KBM-7 (cell line): ENCODE results near the gene DLG1.
"Not testable (repeated sequence)": the region's sequence is repeated elsewhere in the genome, so short reads cannot be mapped to it uniquely, and the experiment has no call there.

Experiments
- DNase-seq: peaks from one replicate; pipeline ENCODE4 v3.0.0-alpha.2; 2015
- in situ Hi-C: fragments of 300-500 bp; cut with MboI; formaldehyde crosslinking; loops from 2 replicates; pipeline ENCODE4 v1.14.3; 2020; ENCODE audit warnings: low sequenced_read_pairs, low pct_unique_long_range_greater_than_20kb, mixed read lengths

The DLG1 gene

DNA sequence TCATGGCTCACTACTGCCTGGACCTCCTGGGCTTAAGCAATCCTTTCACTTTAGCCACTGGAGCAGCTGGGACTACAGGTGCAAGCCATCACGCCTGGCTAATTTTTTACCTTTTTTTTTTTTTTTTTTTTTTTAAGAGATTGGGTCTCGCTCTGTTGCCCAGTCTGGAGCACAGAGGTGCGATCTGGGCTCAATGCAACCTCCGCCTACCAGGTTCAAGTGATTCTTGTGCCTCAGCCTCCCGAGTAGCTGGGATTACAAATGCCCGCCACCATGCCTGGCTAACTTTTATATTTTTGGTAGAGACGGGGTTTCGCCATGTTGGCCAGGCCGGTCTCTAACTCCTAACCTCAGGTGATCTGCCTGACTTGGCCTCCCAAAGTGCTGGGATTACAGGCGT is 218.1 kb downstream of the DLG1 start:
- DNase-seq = no peak
- in situ Hi-C loops = no loop called here

DNA sequence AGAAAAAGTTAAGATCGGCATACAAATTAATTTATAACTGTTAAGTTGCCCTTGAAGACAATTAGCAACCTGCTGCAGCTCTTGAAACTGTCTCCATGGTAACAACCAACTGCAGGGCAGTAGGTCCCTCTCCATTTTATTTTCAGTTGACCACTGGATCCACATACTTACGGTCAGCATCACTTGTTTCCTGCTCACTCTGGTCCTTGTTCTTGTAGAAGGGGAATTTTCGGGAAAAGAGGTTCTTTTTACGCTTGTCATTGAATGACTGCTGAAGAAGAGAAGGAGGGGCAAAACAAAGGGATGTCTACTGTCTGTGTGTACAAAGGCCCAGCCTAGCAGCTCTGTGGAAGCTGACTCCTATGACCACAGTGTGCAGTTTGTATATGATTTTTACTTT is 222.0 kb downstream of the DLG1 start:
- in situ Hi-C loops = no loop called here
- DNase-seq = no peak

DNA sequence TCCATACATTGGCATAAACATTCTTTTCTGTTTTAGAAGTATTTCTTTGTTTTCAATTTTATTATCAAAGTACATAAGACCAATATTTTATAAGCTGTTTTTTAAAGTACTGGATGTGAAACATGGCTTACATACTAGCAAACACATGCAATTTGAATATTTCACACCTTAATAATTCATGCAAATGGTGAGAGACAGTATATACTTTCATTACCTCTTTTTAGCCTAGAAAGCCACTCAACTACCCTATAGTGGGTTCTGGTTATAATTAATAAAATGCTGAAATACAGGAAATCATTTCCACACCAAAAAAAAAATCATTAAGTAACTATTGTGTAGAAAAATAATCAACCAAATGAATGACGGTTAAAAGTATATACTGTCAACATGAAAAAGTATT is 230.3 kb downstream of the DLG1 start:
- in situ Hi-C loops = no loop called here
- DNase-seq = no peak

DNA sequence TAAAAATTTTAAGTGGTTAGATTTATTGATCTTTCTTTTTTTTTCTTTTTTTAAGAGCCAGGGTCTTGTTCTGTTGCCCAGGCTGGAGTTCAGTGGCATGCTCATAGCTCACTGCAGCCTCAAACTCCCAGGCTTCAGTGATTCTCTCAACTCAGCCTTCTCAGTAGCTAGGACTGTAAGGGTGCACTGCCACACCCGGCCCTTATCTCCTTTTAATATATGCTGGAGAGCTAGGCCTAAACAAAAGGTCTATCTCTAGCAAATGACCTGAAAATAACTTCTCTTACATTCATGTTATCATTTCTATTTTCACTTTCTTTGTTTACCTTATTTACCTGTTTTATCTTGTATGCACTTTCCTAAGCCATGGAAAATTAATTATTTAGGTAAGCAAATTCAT is 233.6 kb downstream of the DLG1 start:
- DNase-seq = no peak

DNA sequence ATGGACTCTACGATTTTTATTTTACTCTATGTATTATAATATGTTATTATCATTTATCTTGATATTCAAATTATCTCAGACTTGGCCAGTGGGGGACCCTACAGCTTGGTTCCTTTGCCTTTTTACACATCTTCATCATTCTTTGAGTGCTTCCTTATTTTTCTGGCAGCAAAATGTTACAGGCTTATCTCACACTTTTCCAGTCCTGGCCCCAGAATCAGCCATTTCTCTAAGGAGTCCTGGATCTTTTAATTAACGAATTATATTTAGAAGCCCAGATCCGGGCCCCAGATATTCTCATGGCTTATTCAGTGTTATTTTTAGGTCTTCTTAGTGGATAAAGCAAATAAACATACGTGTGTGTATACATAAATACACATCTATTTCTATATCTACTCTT is 236.0 kb downstream of the DLG1 start:
- DNase-seq = no peak
- in situ Hi-C loops = no loop called here

More for the DNA sequence above, 233.6 kb downstream of the DLG1 start:
- in situ Hi-C loops = no loop called here

DNA sequence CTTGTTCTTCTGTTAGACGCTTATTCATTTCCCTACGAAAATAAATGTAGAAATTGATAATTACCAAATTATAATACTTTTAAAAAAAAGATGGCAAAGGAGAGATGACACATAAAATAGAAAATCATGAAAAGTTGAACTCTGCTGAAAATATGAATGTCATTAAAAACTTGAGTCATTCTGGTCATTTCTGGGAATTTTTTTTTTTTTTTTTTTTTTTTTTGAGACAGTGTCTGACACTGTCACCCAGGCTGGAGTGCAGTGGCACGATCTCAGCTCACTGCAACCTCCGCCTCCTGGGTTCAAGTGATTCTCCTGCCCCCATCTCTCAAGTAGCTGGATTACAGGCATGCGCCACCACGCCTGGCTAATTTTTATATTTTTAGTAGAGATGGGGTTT is 246.8 kb downstream of the DLG1 start:
- DNase-seq, in situ Hi-C loops: not testable (repeated sequence)

DNA sequence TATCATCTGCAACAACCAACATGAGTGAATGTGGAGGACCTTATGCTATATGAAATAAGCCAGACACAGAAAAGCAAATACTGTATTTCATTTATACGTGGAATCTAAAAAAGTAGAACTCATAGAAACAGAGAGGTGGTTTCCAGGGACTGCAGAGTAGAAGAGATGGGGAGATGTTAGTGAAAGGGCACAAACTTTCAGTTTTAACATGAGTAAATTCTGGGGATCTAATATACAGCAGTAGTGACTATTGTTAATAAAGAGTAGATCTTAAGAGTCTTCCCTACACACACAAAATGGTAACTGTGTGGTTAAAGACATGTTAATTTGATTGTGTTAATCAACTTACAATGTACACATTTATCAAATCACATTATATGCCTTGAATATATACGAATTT is 247.9 kb downstream of the DLG1 start:
- no peak for DNase-seq
- in situ Hi-C loops = no loop called here

DNA sequence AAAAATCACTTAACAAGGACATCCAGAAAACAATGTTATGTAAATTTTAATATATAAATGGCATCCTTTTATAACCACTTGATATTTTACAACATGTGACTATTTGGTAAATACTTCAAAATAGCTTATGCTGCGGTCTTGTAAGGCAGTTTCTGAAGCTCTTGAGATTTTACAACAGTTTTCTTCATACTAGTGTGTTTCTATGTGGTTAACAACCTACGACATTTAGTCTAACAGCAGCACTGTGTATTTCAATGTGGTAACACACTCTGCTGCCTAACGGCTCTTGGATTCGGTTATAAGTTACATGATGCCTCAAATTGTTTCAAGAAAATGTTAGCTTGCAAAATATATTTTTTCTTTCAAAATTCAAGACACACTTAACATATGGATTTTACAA is 255.9 kb downstream of the DLG1 start:
- in situ Hi-C loops = no loop called here
- no peak for DNase-seq

DNA sequence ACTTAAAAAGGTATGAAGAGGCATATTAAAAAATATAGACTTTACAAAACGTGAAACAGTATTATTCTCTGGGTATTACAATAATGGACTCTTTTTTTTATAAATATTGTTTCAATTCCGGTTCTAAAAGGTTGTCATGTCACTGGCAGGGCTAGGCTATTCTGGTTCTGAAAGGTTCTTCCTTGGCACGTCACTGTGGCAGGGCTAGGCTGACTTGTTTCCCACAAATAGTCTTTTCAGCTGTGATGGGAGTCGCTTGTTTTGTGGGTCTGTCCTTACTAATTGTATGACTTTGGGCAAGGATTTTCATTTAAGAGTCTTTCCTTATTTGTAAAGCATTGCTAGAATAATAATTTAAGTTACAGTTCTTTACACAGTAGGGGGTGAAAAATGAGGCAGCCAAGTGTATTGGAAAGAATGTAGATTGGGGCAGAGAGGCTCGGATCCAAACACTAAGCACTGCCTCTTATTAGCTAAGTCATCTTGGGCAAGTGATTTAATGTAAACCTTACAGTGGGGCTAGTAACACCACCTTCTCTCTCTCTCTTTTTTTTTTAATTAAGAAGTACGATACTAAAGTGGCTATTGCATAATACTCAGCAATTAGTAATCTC is 256.4 kb downstream of the DLG1 start:
- DNase-seq = no peak
- in situ Hi-C loops = no loop called here

DNA sequence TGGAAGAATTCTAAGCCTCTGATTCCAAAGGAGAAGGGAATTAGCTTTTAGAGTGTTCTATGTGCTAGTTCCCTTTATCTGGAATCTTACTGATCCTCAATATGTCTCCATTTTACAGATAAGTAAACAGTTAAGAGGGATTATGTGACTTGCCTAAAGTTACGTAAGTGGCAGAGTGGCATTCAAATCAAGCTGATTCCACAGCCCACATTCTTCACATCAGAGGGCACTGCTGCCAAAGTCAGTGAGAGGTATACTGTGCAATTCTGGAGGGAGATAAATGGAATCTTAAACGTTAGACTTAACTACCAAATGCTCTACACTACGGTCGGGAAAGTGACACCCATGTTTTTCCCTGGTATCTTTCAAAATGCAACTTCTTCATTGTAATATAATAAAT is 257.8 kb downstream of the DLG1 start:
- in situ Hi-C loops = no loop called here
- DNase-seq = no peak

DNA sequence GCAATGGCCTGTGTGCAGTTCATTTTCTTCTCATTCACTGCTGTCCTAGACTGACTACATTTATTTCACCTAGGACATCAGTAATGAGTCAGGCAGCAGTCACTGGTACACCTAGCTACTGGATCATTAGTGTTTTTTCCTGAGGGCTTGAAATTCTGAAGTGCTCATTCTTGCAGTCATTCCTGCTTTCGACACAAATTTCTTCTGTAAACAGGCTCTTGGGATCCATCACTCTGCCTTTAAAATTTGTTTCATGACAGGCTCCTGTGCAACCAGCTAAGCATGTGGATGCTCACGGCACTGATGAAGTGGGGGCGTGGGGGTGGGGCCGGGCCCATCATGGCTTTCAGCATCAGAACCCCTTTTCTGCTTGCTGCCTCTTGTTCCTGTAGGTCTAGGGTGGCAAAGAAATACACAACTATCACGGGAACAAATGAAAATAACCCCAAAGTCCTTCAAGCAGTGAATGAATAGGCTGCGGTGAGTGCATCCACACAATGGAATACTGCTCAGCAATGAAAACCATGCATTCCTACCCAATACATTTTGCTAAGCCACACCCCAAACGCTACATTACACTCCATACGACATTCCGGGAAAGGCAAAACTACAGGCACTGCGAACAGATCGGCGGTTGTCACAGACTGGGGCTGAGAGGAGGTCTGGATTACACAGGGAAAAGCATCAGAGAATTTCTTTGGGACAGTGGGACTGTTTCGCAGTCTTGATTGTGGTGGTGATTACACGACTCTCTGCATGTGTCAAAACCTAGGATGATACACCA is 259.5 kb downstream of the DLG1 start:
- in situ Hi-C loops = no loop called here
- DNase-seq = no peak

DNA sequence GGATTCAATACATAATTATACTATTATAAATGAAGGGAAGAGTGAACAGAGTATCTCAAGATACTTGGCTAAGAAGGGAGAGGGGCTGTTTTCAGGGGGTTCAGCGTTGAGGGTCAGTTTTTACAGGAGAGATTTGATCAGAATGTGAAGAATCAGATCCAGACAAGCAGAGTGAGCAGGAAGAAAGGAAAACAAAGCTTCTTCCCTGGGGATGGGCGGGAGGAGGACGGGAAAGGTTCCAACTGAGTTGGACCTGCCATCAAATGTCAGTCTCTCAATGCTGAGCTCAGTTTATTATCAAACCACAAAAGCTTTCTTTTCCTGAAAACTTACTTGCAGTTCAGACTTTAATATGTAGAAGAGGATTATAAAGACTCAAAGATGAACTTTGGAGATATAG is 262.8 kb downstream of the DLG1 start:
- in situ Hi-C loops = no loop called here
- no peak for DNase-seq

DNA sequence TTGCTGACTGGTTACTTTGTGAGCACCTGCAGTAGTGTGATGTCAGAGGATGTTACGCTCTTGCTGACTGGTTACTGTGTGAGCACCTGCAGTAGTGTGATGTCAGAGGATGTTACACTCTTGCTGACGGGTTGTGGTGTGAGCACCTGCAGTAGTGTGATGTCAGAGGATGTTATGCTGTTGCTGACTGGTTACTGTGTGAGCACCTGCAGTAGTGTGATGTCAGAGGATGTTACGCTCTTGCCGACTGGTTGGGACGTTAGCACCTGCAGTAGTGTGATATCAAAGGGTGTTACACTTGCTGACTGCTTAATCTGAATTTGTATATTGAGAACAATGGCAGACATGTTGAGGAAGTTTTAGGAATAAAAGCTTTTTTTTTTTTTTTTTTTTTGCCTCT is 263.6 kb downstream of the DLG1 start:
- in situ Hi-C loops, DNase-seq: not testable (repeated sequence)

DNA sequence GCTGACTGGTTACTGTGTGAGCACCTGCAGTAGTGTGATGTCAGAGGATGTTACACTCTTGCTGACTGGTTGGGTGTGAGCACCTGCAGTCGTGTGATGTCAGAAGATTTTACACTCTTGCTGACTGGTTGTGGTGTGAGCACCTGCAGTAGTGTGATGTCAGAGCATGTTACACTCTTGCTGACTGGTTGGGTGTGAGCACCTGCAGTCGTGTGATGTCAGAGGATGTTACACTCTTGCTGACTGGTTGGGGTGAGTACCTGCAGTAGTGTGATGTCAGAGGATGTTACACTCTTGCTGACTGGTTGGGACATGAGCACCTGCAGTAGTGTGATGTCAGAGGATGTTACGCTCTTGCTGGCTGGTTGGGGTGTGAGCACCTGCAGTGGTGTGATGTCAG is 264.6 kb downstream of the DLG1 start:
- DNase-seq, in situ Hi-C loops: not testable (repeated sequence)

DNA sequence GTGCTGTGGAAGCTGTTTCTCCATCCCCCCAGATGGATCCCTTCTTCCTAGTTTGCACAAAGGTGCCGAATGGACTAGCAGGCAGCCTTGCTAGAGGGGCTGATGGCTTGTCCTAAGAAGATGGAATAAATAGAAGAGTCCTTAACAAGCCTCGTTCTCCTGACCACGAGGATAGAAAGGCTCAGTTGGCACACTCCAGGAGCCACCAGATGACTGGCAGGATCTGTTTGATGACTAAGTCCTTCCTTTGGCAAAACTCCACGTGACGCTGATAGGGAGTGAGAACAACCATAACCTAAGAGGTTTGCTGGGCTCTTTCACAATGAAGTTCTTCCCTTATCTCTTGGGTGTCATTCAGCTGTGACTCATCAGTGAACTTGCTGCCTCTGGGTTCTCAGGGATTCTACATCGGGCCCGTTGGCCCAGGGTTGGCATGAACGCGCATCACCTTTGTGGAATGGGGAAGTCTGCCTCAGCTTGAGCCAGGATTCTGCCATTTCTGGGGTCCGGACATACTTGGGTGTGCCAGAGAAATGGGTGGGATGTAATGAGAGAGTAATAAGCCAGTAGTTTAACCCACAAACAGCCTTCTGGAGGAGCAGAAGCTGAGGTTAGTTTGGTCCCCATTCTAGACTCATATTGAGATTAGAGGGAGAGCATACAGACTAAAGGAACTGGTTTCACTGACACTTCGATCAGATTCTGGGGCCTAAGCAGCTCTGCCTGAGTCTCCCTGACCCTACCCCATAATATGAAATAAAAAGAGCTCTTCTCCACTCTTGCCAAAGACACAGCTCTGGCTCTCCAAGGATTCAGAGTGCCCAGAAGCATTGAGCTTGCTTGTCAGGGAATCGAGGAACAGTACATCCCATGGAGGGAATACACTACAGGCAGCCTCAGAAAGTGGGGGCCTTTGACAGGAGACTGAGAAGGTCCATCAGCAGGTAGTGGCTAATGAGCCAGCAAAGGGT is 266.8 kb downstream of the DLG1 start:
- in situ Hi-C loops = no loop called here
- DNase-seq = peak; percentile 83

DNA sequence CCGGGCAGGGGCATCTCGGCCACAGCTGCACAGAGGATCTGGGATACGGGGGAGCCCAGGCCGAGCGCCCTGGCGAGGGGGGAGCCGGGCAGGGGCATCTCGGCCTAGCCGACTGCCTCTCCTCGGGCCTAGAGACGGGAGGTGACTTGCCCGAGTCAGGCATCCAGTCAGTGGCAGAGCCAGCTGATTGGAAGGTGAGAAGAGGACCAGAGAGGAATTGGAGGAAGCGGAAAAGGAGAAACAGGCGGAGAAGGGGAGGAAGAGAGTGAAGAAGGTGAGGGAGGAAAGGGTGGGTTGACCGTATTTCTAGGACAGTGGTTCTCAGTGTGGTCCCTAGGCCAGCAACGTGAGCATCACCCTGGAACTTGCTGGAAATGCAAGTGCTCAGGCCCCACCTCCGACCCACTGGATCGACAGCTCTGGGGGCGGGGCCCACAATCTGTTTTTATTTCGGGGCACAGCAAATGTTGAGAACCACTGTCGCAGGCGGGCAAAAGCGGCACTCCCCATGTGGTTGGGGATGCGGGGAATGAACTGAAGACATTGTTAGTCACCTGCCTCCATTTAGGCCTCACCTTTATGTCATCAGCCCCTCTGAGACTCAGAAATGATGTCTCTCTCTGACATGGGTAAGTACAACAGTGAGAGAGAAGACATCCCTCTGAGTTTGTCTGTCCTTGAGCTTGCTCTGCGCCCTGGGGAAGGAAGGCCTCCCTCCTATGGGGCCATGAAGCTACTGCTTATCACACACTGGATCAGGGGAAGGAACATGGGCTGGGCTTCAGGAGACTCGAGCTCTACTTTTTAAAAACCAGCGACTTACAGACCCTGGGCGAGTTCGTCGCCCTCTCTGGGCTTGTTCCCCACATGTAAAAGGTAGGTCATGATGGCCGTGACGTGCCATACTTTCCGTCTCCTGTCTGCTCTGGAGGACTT is 267.8 kb downstream of the DLG1 start:
- in situ Hi-C loops = no loop called here
- no peak for DNase-seq

DNA sequence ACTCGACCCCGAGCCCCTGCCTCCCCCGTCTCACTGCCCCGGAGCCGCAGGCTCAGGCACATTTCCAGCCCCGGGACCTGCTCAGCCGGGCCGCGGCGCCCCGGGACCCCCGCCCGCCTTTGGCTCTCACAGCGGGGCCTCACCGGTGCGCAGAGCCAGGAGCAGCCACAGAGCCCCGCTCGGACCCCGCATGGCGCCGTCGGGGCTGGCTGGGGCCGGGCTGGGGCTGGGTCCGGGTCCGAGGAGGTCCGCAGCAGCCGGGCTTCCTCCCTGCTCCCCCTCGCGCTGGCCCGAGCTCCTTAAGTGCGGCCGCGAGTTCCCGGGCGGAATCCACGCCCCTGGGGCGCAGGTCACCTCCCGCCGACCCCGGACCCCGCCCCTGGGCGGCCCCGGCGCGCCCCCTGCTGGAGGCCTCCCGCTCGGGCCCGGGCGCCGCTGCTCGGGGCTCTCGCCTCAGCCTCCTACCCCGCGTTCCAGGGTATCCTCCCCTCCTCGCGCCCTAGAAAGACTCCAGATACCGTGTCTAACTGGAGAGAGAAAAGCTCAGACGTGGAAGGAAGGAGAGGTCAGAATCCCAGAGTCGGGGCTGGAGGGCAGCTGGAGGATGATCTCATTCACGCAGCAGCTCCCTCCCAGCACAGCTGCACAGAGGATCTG is 268.8 kb downstream of the DLG1 start, which contains the start of gene MELTF:
Gene MELTF (minus strand): TSS at position 307 of the 657 bp plus-strand sequence. CDS start 115 bp downstream, at position 192.
- peak; percentile 65 for DNase-seq
- in situ Hi-C loops = no loop called here
